ENCODE data around the gene NT5C3B. TPM values are rescaled to one million over a fixed set of nuclear protein-coding genes. Genes with fewer than 3 reads are reported as not detected.
"Not testable (repeated sequence)": the region's sequence is repeated elsewhere in the genome, so short reads cannot be mapped to it uniquely, and the experiment has no call there.

The NT5C3B gene
- 10 to 100 TPM; 50.2 to 83.9 (median 60.6) TPM for total RNA-seq

GRCh38 chr17:41835800-41836549 lies at the start of gene NT5C3B:
Gene NT5C3B, minus strand, starts transcription at chr17:41836232. Its CDS starts 39 bp downstream, at chr17:41836193.
- Histone ChIP-seq H3K4me3 (peak within 1 kb of the TSS; percentile 90 to 94 (median 94)), H3K36me3 (no peaks in the 10 kb centered on the region), H3K4me1 (no peaks in the 10 kb centered on the region), H3K27me3 (no peaks in the 10 kb centered on the region), H3K9me3 (no peaks in the 10 kb centered on the region), H3K27ac (peak within 1 kb of the TSS; percentile 83 to 90)
- intact Hi-C loops (cut with DNase I; ENCODE audit: low total_unique reads): no loop called here
- DNase-seq (ENCODE audit: low spot score in 2 of 2): peak in 1 of 2 donors; percentile 46
- TF ChIP-seq POLR2A (IDR thresholded peaks at IDR 0.05) (no peak), POLR2AphosphoS5 (IDR thresholded peaks at IDR 0.05) (peak in 1 of 3 donors; percentile 49), CTCF (IDR thresholded peaks at IDR 0.05) (no peak)

- intact Hi-C loops (cut with DNase I; ENCODE audit: low total_unique reads): no loop called here
- Histone ChIP-seq H3K36me3 (no peaks in the 10 kb centered on the region), H3K4me3 (no peak overlapping the region), H3K27ac (no peak overlapping the region), H3K9me3 (no peaks in the 10 kb centered on the region), H3K27me3 (no peaks in the 10 kb centered on the region), H3K4me1 (no peaks in the 10 kb centered on the region)
- DNase-seq (ENCODE audit: low spot score in 2 of 2): no peak
- TF ChIP-seq POLR2A (IDR thresholded peaks at IDR 0.05) (no peak), POLR2AphosphoS5 (IDR thresholded peaks at IDR 0.05) (no peak), CTCF (IDR thresholded peaks at IDR 0.05) (no peak)
Measured at GRCh38 chr17:41885733-41886132, 49.7 kb upstream of the NT5C3B start.

GRCh38 chr17:41882756-41883155 lies 46.7 kb upstream of the NT5C3B start:
- H3K36me3 ChIP-seq: peaks cover 11% of the 10 kb centered on the region
- no peaks in the 10 kb centered on the region for H3K9me3 ChIP-seq
- no peaks in the 10 kb centered on the region for H3K4me1 ChIP-seq
- DNase-seq (ENCODE audit: low spot score in 2 of 2): no peak
- no peak overlapping the region for H3K4me3 ChIP-seq
- no peaks in the 10 kb centered on the region for H3K27me3 ChIP-seq
- intact Hi-C loops (cut with DNase I; ENCODE audit: low total_unique reads): loop anchor here (5.0 kb wide), 1 partner anchor 845 kb away; no protein-coding TSS in a partner anchor
- TF ChIP-seq POLR2A (IDR thresholded peaks at IDR 0.05) (no peak), CTCF (IDR thresholded peaks at IDR 0.05) (no peak), POLR2AphosphoS5 (IDR thresholded peaks at IDR 0.05) (no peak)
- no peak overlapping the region for H3K27ac ChIP-seq

- Histone ChIP-seq H3K27ac (no peak overlapping the region), H3K4me1 (no peaks in the 10 kb centered on the region), H3K4me3 (no peak overlapping the region), H3K9me3 (no peaks in the 10 kb centered on the region), H3K36me3 (peaks cover 12% of the 10 kb centered on the region), H3K27me3 (no peaks in the 10 kb centered on the region)
- DNase-seq (ENCODE audit: low spot score in 2 of 2): no peak
- intact Hi-C loops (cut with DNase I; ENCODE audit: low total_unique reads): loop anchor here (5.0 kb wide), 1 partner anchor 847 kb away; no protein-coding TSS in a partner anchor
- no peak for TF ChIP-seq POLR2A (IDR thresholded peaks at IDR 0.05)
- no peak for TF ChIP-seq POLR2AphosphoS5 (IDR thresholded peaks at IDR 0.05)
- TF ChIP-seq CTCF (IDR thresholded peaks at IDR 0.05): no peak
Measured at GRCh38 chr17:41880130-41880529, 44.1 kb upstream of the NT5C3B start.

- intact Hi-C loops (cut with DNase I; ENCODE audit: low total_unique reads): not testable (repeated sequence)
Measured at GRCh38 chr17:41874293-41874670, 38.2 kb upstream of the NT5C3B start.

More at GRCh38 chr17:41874293-41874670, 38.2 kb upstream of the NT5C3B start:
- peaks cover 12% of the 10 kb centered on the region for H3K36me3 ChIP-seq
- not testable (repeated sequence) for H3K27ac ChIP-seq; H3K9me3 ChIP-seq; H3K27me3 ChIP-seq; DNase-seq (ENCODE audit: low spot score in 2 of 2); H3K4me1 ChIP-seq; H3K4me3 ChIP-seq
